ENCODE data around the gene CATSPER1. TPM values are rescaled to one million over a fixed set of nuclear protein-coding genes. Genes with fewer than 3 reads are reported as not detected.
A peak's percentile ranks its signal among the peaks of the same experiment; 100 is the strongest.

The CATSPER1 gene
- polyA plus RNA-seq, 1 of the 3 experiments (the other 2 are of a cell fraction) = 2.2 TPM

GRCh38 chr11:65973439-65974110, 52.7 kb downstream of the CATSPER1 start:
- H3K9ac ChIP-seq = no peak overlapping the region
- 94% methylated on average over 13 of the region's 13 CpGs for WGBS (ENCODE audit: low lambda C conversion rate)
- H3K4me1 ChIP-seq (ENCODE audit: control insufficient read depth in 1 of 2, insufficient read depth in 2 of 2, low read depth in 1 of 2, low read length in 1 of 2) = no peaks in the 10 kb centered on the region
- ChIA-PET CTCF (interaction anchor here (1.3 to 1.4 kb wide), 2 partner anchors 12 to 89 kb away, joined by 3 read pairs; no protein-coding TSS in a partner anchor), POLR2A (no interaction called here)
- no peak overlapping the region for H3K4me3 ChIP-seq (ENCODE audit: low read depth in 2 of 2, low read length in 1 of 2)
- H3K27ac ChIP-seq (ENCODE audit: low read depth in 2 of 2, low read length in 1 of 2) = no peak overlapping the region
- H3K36me3 ChIP-seq (replicated peaks in 1 of 2; ENCODE audit: control insufficient read depth in 1 of 2, insufficient read depth in 2 of 2, low read length in 1 of 2) = peaks cover 27 to 49% of the 10 kb centered on the region in 2 experiments
- H4K20me1 ChIP-seq (ENCODE audit: insufficient read depth) = no peaks in the 10 kb centered on the region
- H3K9me3 ChIP-seq = no peaks in the 10 kb centered on the region
- H3F3A ChIP-seq (replicated peaks; ENCODE audit: insufficient read depth) = peaks cover 9% of the 10 kb centered on the region
- no peaks in the 10 kb centered on the region for H3K9me2 ChIP-seq
- H3K4me2 ChIP-seq = no peak overlapping the region
- no peaks in the 10 kb centered on the region for H3K79me2 ChIP-seq (ENCODE audit: insufficient read depth)
- no peak overlapping the region for H2AFZ ChIP-seq (ENCODE audit: low read depth)
- DNase-seq = no peak
- TF ChIP-seq ELF1 (IDR thresholded peaks at IDR 0.05) = no peak
- TF ChIP-seq GABPA (IDR thresholded peaks at IDR 0.05; ENCODE audit: low read depth) = no peak
- no peak for TF ChIP-seq USF2 (IDR thresholded peaks at IDR 0.05; ENCODE audit: borderline replicate concordance, low read depth, low read length)
- no peak for TF ChIP-seq SIN3A (IDR thresholded peaks at IDR 0.05; ENCODE audit: borderline replicate concordance, low read depth, low read length)
- TF ChIP-seq FOSL2 (IDR thresholded peaks at IDR 0.05; ENCODE audit: borderline replicate concordance, low read depth) = peak; percentile 28; the same call in 1 of the 2 replicates
- no peak for TF ChIP-seq NRF1 (IDR thresholded peaks at IDR 0.05; ENCODE audit: low read depth, low read length)
- TF ChIP-seq REST (IDR thresholded peaks at IDR 0.05; ENCODE audit: low read depth, low read length) = no peak
- TF ChIP-seq EP300 (IDR thresholded peaks at IDR 0.05; ENCODE audit: borderline replicate concordance in 1 of 2, low read depth in 1 of 2, low read length in 1 of 2) = no peak
- no peaks in the 10 kb centered on the region for H3K27me3 ChIP-seq (ENCODE audit: insufficient read depth)

- no peak for DNase-seq
- Histone ChIP-seq H3K79me2 (ENCODE audit: insufficient read depth) (no peaks in the 10 kb centered on the region), H3K9me2 (no peaks in the 10 kb centered on the region), H3K9me3 (no peaks in the 10 kb centered on the region), H3K4me2 (no peak overlapping the region), H3K27ac (ENCODE audit: low read depth in 2 of 2, low read length in 1 of 2) (no peak overlapping the region), H3F3A (replicated peaks; ENCODE audit: insufficient read depth) (peaks cover 9% of the 10 kb centered on the region), H4K20me1 (ENCODE audit: insufficient read depth) (no peaks in the 10 kb centered on the region), H3K4me1 (ENCODE audit: control insufficient read depth in 1 of 2, insufficient read depth in 2 of 2, low read depth in 1 of 2, low read length in 1 of 2) (no peaks in the 10 kb centered on the region), H2AFZ (ENCODE audit: low read depth) (no peak overlapping the region), H3K4me3 (ENCODE audit: low read depth in 2 of 2, low read length in 1 of 2) (no peak overlapping the region), H3K27me3 (ENCODE audit: insufficient read depth) (no peaks in the 10 kb centered on the region), H3K9ac (no peak overlapping the region), H3K36me3 (replicated peaks in 1 of 2; ENCODE audit: control insufficient read depth in 1 of 2, insufficient read depth in 2 of 2, low read length in 1 of 2) (peaks cover 32 to 43% of the 10 kb centered on the region in 2 experiments)
- CTCF ChIA-PET = interaction anchor here (0.9 to 1.7 kb wide), 6 partner anchors 9 to 260 kb away, joined by 3 to 8 read pairs (median 4); partner anchors contain the start of genes FIBP and KAT5
- POLR2A ChIA-PET = interaction anchor here (0.6 kb wide), 1 partner anchor 57 kb away, joined by 5 read pairs; no protein-coding TSS in a partner anchor
- WGBS (ENCODE audit: low lambda C conversion rate) = 95% methylated on average over 8 of the region's 8 CpGs
- TF ChIP-seq MXI1 (IDR thresholded peaks at IDR 0.05; ENCODE audit: low read depth, low read length) (no peak), JUND (IDR thresholded peaks at IDR 0.05) (no peak), NFIC (IDR thresholded peaks at IDR 0.05; ENCODE audit: borderline replicate concordance) (no peak), MAX (IDR thresholded peaks at IDR 0.05; ENCODE audit: low read depth) (no peak), FOXM1 (IDR thresholded peaks at IDR 0.05; ENCODE audit: low read depth) (no peak)
Observed at GRCh38 chr11:65972116-65972515, 54.2 kb downstream of the CATSPER1 start.

Data from SK-N-SH (cell line).